HG02759 (cell line): ENCODE results near the gene OR8H3.
"Not testable (repeated sequence)": the region's sequence is repeated elsewhere in the genome, so short reads cannot be mapped to it uniquely, and the experiment has no call there.

Experiments used
- ATAC-seq: cut with Tn5 transposase; IDR thresholded peaks from one replicate; pipeline ENCODE4 v1.9.1; 2021; ENCODE audit warnings: mild to moderate bottlenecking, moderate library complexity; ENCODE audit not compliant: unreplicated experiment

OR8H3 gene

GRCh38 chr11:56122073-56122472, at the start of gene OR8H3:
Gene OR8H3, plus strand, starts transcription at chr11:56122373. Its CDS starts 0 bp downstream, at chr11:56122373.
- ATAC-seq, result no peak

GRCh38 chr11:56089697-56090096, 32.5 kb upstream of the OR8H3 start:
- no peak for ATAC-seq

DNA sequence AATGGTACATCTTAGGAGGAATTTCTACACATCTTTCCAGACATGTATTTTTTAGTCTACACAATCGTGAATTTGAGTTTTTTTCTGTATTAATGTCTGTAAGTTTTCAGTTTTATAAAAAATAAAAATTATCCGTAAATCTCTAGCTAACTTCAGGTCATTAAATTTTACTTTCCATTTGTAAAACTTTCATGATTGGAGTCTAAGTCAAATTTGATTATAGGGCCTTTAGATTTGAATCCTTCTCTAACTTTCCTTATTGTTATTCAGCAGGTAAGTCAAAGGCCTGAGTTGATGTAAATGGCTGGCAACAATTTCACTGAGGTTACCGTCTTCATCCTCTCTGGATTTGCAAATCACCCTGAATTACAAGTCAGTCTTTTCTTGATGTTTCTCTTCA, 29.2 kb upstream of the OR8H3 start, which contains the start of gene OR8I2:
OR8I2 (plus strand) TSS at position 301 of the 400 bp plus-strand sequence; CDS start at position 301, 0 bp downstream.
- ATAC-seq, result no peak

- ATAC-seq, result no peak
Observed at GRCh38 chr11:56103210-56103737, 18.9 kb upstream of the OR8H3 start, which contains the start of gene OR8H2. Gene OR8H2, plus strand, starts transcription at chr11:56103687. Its CDS starts 1,356 bp downstream, at chr11:56105043.

DNA sequence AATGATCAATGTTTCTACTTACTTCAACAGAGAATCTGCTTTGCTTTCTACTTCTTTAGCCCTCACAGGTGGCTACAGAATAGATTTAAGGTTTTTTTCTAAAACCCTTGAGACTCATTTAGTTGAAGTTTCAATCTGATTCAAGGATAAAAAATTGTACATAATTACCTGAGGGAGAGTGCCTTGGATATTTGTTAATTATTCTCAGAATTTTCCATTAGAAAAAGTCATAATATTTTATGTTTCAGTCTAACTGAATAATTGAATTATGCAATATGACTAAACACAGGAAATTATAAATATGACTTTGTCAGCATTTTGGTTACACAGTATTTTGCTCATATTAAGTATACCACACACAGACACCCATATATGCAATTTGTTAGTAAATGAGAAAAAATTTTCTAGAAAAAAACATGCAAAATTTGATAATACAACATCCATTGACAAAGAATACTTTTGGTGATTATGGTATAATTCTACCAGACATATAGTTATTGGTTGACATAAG, 18.0 kb downstream of the OR8H3 start, which contains the start of gene OR8J3:
OR8J3 (minus strand) TSS at position 51 of the 511 bp plus-strand sequence. CDS start 2,483 bp downstream, outside the sequence.
- ATAC-seq, result no peak

DNA sequence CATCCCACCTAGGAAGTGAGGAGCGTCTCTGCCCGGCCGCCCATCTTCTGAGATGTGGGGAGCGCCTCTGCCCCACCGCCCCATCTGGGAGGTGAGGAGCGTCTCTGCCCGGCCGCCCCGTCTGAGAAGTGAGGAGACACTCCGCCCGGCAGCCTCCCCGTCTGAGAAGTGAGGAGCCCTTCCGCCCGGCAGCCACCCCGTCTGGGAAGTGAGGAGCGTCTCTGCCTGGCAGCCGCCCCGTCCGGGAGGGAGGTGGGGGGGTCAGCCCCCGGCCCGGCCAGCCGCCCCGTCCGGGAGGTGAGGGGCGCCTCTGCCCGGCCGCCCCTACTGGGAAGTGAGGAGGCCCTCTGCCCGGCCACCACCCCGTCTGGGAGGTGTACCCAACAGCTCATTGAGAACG, 21.5 kb downstream of the OR8H3 start:
- not testable (repeated sequence) for ATAC-seq

GRCh38 chr11:56151376-56151775, 29.2 kb downstream of the OR8H3 start:
- no peak for ATAC-seq

DNA sequence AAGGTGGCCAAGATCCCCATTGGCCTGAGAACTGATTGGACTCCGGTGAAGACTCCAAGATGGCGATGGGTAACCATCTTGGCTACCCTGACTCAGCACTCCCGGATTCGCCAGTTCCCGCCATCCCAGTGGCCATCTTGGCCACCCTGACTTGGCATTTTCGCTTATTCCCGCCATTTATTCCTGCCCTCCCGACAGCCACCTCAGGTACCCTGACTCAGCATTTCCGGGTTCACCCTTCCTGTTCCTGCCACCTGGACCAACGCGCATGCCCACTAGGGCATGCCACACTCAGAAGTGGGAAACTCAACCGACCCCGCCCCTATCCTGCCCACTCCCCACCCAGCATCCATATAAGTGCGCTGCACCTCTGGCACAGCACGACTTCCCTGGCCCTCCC, 30.2 kb downstream of the OR8H3 start:
- ATAC-seq, result no peak

GRCh38 chr11:56160217-56160616, 38.0 kb downstream of the OR8H3 start, which contains the start of gene OR8K5:
Gene OR8K5, minus strand, starts transcription at chr11:56160317. Its CDS starts 0 bp downstream, at chr11:56160317.
- no peak for ATAC-seq

GRCh38 chr11:56163804-56164203, 41.6 kb downstream of the OR8H3 start:
- no peak for ATAC-seq

GRCh38 chr11:56172256-56172830, 50.2 kb downstream of the OR8H3 start:
- ATAC-seq, result no peak
